AG09319 (cell line): ENCODE measurements around the gene CD248.
A peak's percentile ranks its signal among the peaks of the same experiment; 100 is the strongest.
"Not testable (repeated sequence)": the region's sequence is repeated elsewhere in the genome, so short reads cannot be mapped to it uniquely, and the experiment has no call there.

Source experiments
- DNase-seq: peaks from one replicate; pipeline ENCODE4 v3.0.0-alpha.2; 2010; ENCODE audit warnings: low read depth; ENCODE audit errors: extremely low read depth
- TF ChIP-seq, protein P1 (sequence below): IDR thresholded peaks from 2 replicates; pipeline ENCODE4 v1.5.1; 2011; ENCODE audit warnings: low read depth, mild to moderate bottlenecking, inconsistent platforms, low read length, moderate library complexity

Gene CD248

DNA sequence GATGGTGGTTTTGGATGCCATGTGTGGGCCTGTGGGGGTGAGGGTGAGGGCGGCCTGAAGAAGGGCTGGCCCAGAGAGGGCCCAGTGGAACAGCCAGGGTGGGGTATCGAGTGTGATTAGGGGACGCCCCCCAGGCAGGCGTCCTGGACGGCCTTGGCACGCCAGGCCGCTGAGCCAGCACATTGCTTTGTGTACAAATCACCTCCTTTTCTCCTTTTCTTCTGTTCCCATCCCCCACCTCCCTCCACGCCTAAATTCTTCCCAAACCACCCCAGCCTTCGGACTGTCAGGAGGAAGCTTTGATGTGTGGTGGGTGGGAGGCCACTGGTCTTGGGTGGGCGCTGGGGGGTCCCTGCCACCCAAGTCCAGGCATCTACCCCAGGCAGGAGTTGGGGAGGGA is 7.8 kb upstream of the CD248 start:
- TF ChIP-seq, protein P1, sequence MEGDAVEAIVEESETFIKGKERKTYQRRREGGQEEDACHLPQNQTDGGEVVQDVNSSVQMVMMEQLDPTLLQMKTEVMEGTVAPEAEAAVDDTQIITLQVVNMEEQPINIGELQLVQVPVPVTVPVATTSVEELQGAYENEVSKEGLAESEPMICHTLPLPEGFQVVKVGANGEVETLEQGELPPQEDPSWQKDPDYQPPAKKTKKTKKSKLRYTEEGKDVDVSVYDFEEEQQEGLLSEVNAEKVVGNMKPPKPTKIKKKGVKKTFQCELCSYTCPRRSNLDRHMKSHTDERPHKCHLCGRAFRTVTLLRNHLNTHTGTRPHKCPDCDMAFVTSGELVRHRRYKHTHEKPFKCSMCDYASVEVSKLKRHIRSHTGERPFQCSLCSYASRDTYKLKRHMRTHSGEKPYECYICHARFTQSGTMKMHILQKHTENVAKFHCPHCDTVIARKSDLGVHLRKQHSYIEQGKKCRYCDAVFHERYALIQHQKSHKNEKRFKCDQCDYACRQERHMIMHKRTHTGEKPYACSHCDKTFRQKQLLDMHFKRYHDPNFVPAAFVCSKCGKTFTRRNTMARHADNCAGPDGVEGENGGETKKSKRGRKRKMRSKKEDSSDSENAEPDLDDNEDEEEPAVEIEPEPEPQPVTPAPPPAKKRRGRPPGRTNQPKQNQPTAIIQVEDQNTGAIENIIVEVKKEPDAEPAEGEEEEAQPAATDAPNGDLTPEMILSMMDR = no peak
- DNase-seq = no peak

DNA sequence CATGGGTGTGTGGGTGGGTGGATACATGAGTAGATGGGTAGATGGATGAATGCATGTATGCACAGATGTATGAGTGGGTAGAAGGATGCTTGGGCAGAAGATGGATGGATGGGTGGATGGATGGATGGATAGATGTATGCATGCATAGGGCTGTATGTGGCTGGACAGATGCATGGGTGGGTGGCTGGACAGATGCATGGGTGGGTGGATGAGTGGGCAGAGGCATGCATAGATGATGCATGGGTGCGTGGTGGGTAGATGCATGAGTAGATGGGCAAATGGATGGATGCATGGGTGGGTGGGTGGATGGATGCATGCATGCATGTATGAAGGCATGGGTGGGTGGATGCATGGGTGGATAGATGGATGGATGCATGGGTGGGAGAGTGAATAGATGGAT is 6.8 kb upstream of the CD248 start:
- TF ChIP-seq, protein P1 = no peak
- no peak for DNase-seq

DNA sequence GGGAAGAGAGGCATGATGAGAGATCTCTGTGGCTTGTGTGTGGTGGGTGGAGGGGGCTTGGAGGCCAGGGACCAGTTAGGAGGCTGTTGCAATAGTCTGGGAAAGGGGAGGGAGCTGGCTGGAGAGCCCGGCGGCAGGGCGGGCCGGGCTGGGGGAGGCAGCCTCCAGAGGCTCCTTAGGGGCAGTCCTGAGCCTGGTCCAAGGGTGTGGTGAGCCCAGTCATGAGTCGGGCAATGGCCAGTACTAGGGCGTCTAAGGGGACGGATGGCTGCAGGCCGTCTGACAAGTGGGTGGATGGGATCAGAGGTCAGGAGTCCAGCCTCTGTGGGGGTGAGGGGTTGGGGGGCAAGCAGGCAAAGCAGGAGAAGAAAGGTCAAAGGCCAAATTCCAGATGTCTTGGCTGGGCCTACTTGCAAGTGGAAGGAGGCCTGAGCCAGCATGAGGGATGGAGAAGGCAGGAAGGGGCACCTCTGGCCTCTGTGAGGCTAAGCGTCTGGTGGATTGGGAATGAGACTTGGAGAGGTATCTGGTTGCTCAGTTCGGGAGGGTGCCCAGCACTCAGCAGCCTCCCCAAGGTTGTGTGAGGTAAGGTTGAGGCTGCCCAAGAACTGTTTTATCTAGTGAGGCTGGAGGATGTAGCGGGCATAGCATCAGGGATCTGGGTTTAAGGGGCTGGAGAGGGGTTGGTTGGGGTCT is 6.0 kb upstream of the CD248 start:
- TF ChIP-seq, protein P1 = no peak
- DNase-seq = no peak

DNA sequence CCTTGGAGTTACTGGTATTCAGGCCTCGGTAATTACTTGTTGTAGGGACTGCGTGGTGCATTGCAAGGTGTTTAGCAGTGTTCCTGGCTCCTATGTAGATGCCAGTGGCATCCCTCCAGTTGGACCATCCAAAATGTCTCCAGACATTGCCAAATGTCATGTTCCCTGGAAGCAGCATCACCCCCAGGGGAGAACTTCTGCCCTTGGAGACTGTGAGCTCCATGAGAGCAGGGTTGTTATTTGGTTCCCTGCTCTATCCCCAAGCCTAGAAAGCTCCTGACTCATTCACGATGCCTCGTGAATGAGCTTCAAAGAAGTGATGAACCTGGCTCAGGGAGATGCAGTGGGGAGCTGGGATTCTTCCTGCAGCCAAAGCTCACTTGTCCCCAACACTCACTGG is 4.8 kb upstream of the CD248 start:
- TF ChIP-seq, protein P1 = no peak
- no peak for DNase-seq

DNA sequence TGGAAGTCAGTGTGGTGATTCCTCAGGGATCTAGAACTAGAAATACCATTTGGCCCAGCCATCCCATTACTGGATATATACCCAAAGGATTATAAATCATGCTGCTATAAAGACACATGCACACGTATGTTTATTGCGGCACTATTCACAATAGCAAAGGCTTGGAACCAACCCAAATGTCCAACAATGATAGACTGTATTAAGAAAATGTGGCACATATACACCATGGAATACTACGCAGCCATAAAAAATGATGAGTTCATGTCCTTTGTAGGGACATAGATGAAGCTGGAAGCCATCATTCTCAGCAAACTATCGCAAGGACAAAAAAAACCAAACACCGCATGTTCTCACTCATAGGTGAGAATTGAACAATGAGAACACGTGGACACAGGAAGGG is 3.9 kb upstream of the CD248 start:
- not testable (repeated sequence) for DNase-seq

DNA sequence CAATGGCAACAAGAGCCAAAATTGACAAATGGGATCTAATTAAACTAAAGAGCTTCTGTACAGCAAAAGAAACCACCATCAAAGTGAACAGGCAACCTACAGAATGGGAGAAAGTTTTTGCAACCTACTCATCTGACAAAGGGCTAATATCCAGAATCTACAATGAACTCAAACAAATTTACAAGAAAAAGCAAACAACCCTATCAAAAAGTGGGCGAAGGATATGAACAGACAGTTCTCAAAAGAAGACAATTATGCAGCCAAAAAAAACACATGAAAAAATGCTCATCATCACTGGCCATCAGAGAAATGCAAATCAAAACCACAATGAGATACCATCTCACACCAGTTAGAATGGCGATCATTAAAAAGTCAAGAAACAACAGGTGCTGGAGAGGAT is 3.4 kb upstream of the CD248 start:
- DNase-seq = not testable (repeated sequence)

DNA sequence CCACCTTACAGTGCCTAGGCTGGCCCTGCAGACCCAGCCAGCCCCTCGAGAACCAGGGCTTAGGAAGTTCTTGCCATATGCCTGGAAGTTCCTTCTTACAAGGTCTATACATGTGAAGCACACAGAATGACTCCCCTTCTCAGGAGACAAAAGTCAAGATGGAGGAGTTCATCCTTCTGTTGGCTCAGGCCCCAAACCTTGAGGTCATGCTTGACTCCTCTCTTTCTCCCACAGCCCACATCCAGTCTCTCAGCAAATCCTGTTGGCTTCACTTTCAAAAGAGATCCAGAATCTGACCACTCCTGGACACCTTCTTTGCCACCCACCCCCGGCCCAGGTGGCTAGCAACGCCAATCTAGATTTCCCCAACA is 1.7 kb upstream of the CD248 start:
- TF ChIP-seq, protein P1 = no peak

DNA sequence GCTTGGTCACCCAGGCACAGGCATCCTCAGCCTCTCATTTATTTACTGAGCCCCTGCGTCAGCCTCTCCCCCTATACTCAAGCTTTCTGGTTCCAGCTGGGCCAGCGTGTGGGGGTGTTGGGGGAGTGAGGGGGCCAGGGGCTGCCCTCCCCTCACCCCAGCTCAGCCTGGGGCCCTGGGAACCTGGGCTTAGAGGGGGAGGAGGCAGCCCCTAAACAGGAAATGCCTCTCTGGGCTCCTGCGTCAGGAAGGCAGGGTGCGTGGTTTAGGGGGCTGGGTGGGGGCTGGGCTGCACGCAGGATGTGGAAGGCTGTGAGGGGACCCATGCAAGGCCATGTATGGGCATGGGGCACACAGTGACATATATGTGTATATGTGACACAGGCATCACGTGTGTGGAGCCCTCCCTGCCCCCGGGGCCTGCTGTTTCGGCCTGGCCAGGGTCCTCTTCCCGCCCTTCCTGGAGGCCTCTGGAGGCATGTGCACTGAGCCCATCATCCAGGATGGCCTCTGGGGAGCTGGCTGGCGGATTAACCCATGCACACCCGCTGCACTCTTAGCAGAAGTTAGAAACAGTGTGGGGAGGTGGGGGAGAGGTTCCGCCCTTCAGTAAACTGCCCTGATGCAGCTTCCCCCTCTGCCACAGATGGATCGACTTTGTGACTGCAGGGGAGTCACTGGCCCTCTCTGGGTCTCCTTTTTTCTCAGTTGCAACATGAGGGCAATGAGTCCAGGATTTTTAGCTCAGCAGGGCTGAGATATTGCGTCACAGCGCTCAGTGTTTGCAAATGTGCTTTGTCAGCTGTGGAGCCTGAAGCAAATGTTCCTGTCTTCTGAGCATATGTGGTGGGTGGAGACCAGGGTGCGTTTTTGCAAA is 1.1 kb upstream of the CD248 start:
- DNase-seq = peak; percentile 78
- TF ChIP-seq, protein P1 = no peak

More for the DNA sequence above, 1.7 kb upstream of the CD248 start:
- no peak for DNase-seq
